NB4 (cell line): ENCODE data around the gene NT5C.

Experiments
- MYC ChIP-seq: IDR thresholded peaks from 2 replicates; pipeline ENCODE4 v1.6.1; 2011; ENCODE audit warnings: low read depth, low read length
- POLR2A ChIP-seq: IDR thresholded peaks from 2 replicates; pipeline ENCODE4 v1.6.1; 2011; ENCODE audit warnings: mild to moderate bottlenecking; ENCODE audit not compliant: insufficient read length; ENCODE audit errors: extremely low read depth
- TF ChIP-seq, protein P1 (sequence below): IDR thresholded peaks from one replicate; pipeline ENCODE4 v1.5.1; 2012; ENCODE audit warnings: low read depth, low read length
- TF ChIP-seq, protein P2 (sequence below): IDR thresholded peaks from 2 replicates; pipeline ENCODE4 v1.6.1; 2011; ENCODE audit warnings: low read depth, low read length

DNA sequence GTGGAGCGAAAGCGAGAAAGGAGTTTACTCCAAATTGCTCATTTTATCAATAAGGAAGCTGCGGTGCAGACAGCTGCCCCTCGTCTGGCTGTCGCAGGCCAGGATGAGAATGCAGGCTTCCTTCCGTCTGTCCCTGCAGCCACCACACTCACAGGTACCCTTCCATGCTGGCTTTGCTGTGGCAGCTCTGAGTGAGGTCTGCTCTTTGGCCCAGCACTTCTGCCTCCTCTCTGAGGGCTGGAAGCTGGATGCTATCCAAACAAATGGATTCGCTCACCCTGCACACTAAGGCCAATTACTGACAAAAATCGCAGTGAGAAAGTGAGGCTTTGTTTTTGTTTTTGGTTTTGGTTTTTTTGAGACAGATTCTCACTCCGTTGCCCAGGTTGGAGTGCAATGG, 14.8 kb downstream of the NT5C start:
- TF ChIP-seq, protein P1, sequence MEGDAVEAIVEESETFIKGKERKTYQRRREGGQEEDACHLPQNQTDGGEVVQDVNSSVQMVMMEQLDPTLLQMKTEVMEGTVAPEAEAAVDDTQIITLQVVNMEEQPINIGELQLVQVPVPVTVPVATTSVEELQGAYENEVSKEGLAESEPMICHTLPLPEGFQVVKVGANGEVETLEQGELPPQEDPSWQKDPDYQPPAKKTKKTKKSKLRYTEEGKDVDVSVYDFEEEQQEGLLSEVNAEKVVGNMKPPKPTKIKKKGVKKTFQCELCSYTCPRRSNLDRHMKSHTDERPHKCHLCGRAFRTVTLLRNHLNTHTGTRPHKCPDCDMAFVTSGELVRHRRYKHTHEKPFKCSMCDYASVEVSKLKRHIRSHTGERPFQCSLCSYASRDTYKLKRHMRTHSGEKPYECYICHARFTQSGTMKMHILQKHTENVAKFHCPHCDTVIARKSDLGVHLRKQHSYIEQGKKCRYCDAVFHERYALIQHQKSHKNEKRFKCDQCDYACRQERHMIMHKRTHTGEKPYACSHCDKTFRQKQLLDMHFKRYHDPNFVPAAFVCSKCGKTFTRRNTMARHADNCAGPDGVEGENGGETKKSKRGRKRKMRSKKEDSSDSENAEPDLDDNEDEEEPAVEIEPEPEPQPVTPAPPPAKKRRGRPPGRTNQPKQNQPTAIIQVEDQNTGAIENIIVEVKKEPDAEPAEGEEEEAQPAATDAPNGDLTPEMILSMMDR: no peak
- no peak for TF ChIP-seq MYC
- TF ChIP-seq POLR2A: no peak
- TF ChIP-seq, protein P2, sequence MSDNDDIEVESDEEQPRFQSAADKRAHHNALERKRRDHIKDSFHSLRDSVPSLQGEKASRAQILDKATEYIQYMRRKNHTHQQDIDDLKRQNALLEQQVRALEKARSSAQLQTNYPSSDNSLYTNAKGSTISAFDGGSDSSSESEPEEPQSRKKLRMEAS: no peak
